ENCODE results near the gene MAEA.
"Not testable (repeated sequence)": the region's sequence is repeated elsewhere in the genome, so short reads cannot be mapped to it uniquely, and the experiment has no call there.

The MAEA gene

GRCh38 chr4:1285151-1285789 lies 4.4 kb upstream of the MAEA start:
- DNase-seq, result no peak

- peak; percentile 47 for DNase-seq
Observed at GRCh38 chr4:1285790-1286553, 3.7 kb upstream of the MAEA start.

GRCh38 chr4:1288786-1289185 lies 905 bp upstream of the MAEA start:
- no peak for DNase-seq

- no peak for DNase-seq
Observed at GRCh38 chr4:1290165-1290977, 680 bp downstream of the MAEA start.

- DNase-seq, result no peak
Observed at GRCh38 chr4:1291091-1291490, 1.4 kb downstream of the MAEA start.

GRCh38 chr4:1291996-1292702 lies 2.5 kb downstream of the MAEA start:
- DNase-seq, result no peak

- DNase-seq, result not testable (repeated sequence)
Observed at GRCh38 chr4:1292703-1293011, 3.0 kb downstream of the MAEA start.

GRCh38 chr4:1293531-1293941 lies 3.8 kb downstream of the MAEA start:
- DNase-seq, result no peak

GRCh38 chr4:1293991-1294390 lies 4.3 kb downstream of the MAEA start:
- no peak for DNase-seq

GRCh38 chr4:1294424-1294823 lies 4.7 kb downstream of the MAEA start:
- DNase-seq, result no peak

GRCh38 chr4:1294891-1295290 lies 5.2 kb downstream of the MAEA start:
- no peak for DNase-seq

- DNase-seq, result no peak
Observed at GRCh38 chr4:1295405-1296055, 5.8 kb downstream of the MAEA start.

- DNase-seq, result no peak
Observed at GRCh38 chr4:1296324-1297022, 6.8 kb downstream of the MAEA start.

GRCh38 chr4:1297023-1297395 lies 7.3 kb downstream of the MAEA start:
- DNase-seq, result no peak

- no peak for DNase-seq
Observed at GRCh38 chr4:1297456-1298325, 8.0 kb downstream of the MAEA start.

GRCh38 chr4:1298461-1298860 lies 8.8 kb downstream of the MAEA start:
- no peak for DNase-seq

GRCh38 chr4:1299301-1299860 lies 9.7 kb downstream of the MAEA start:
- no peak for DNase-seq

GRCh38 chr4:1300466-1301455 lies 11.1 kb downstream of the MAEA start:
- no peak for DNase-seq

GRCh38 chr4:1302159-1302558 lies 12.5 kb downstream of the MAEA start:
- DNase-seq, result no peak

Measured in activated CD4-positive, alpha-beta T cell treated with anti-CD3 and anti-CD28 coated beads, Interleukin-2, amount 50 U/mL, for 1 hour (primary cell).